ENCODE data around the gene IQSEC1. TPM values are rescaled to one million over a fixed set of nuclear protein-coding genes. Genes with fewer than 3 reads are reported as not detected.

IQSEC1 gene
- total and polyA plus RNA-seq, 2 donors: 9.4 to 21.9 TPM

- H3K9me3 ChIP-seq (ENCODE audit: control insufficient read depth in 2 of 2, insufficient read depth in 1 of 2, low read length in 1 of 2): no peaks in the 10 kb centered on the region
- no peak for DNase-seq (ENCODE audit: low read depth in 6 of 9, low spot score in 9 of 9)
- peaks cover 24 to 39% of the 10 kb centered on the region in 2 donors for H3K36me3 ChIP-seq (ENCODE audit: control insufficient read depth in 2 of 2, insufficient read depth in 2 of 2, low read length in 1 of 2)
- no peak overlapping the region for H3K27ac ChIP-seq (ENCODE audit: low read depth in 1 of 2, low read length in 1 of 2)
- no peaks in the 10 kb centered on the region for H3K27me3 ChIP-seq (ENCODE audit: control insufficient read depth in 2 of 2, insufficient read depth in 1 of 2, low read length in 1 of 2)
- 97% methylated on average over 22 of the region's 22 CpGs for WGBS
- H3K4me1 ChIP-seq (ENCODE audit: control insufficient read depth in 2 of 2, insufficient read depth in 2 of 2, low read length in 2 of 2): peaks cover 0 to 9% of the 10 kb centered on the region in 2 donors
- H3K4me3 ChIP-seq (ENCODE audit: low read length in 2 of 2): no peak overlapping the region
Measured at GRCh38 chr3:12943124-12944021, 129.9 kb downstream of the IQSEC1 start.

GRCh38 chr3:12941495-12942023 lies 131.7 kb downstream of the IQSEC1 start:
- H3K4me1 ChIP-seq (ENCODE audit: control insufficient read depth in 2 of 2, insufficient read depth in 2 of 2, low read length in 2 of 2): peaks cover 0 to 6% of the 10 kb centered on the region in 2 donors
- H3K27me3 ChIP-seq (ENCODE audit: control insufficient read depth in 2 of 2, insufficient read depth in 1 of 2, low read length in 1 of 2): no peaks in the 10 kb centered on the region
- no peaks in the 10 kb centered on the region for H3K9me3 ChIP-seq (ENCODE audit: control insufficient read depth in 2 of 2, insufficient read depth in 1 of 2, low read length in 1 of 2)
- DNase-seq (ENCODE audit: low read depth in 6 of 9, low spot score in 9 of 9): no peak
- H3K36me3 ChIP-seq (ENCODE audit: control insufficient read depth in 2 of 2, insufficient read depth in 2 of 2, low read length in 1 of 2): peaks cover 26 to 47% of the 10 kb centered on the region in 2 donors
- no peak overlapping the region for H3K4me3 ChIP-seq (ENCODE audit: low read length in 2 of 2)
- H3K27ac ChIP-seq (ENCODE audit: low read depth in 1 of 2, low read length in 1 of 2): no peak overlapping the region
- WGBS: 98% methylated on average over 26 of the region's 26 CpGs

GRCh38 chr3:12940854-12941253 lies 132.4 kb downstream of the IQSEC1 start:
- Histone ChIP-seq H3K27ac (ENCODE audit: low read depth in 1 of 2, low read length in 1 of 2) (no peak overlapping the region), H3K36me3 (ENCODE audit: control insufficient read depth in 2 of 2, insufficient read depth in 2 of 2, low read length in 1 of 2) (peaks cover 32 to 54% of the 10 kb centered on the region in 2 donors), H3K4me1 (ENCODE audit: control insufficient read depth in 2 of 2, insufficient read depth in 2 of 2, low read length in 2 of 2) (peaks cover 0 to 6% of the 10 kb centered on the region in 2 donors), H3K27me3 (ENCODE audit: control insufficient read depth in 2 of 2, insufficient read depth in 1 of 2, low read length in 1 of 2) (no peaks in the 10 kb centered on the region), H3K4me3 (ENCODE audit: low read length in 2 of 2) (no peak overlapping the region), H3K9me3 (ENCODE audit: control insufficient read depth in 2 of 2, insufficient read depth in 1 of 2, low read length in 1 of 2) (no peaks in the 10 kb centered on the region)
- DNase-seq (ENCODE audit: low read depth in 6 of 9, low spot score in 9 of 9): no peak
- 98% methylated on average over 6 of the region's 6 CpGs for WGBS

DNA sequence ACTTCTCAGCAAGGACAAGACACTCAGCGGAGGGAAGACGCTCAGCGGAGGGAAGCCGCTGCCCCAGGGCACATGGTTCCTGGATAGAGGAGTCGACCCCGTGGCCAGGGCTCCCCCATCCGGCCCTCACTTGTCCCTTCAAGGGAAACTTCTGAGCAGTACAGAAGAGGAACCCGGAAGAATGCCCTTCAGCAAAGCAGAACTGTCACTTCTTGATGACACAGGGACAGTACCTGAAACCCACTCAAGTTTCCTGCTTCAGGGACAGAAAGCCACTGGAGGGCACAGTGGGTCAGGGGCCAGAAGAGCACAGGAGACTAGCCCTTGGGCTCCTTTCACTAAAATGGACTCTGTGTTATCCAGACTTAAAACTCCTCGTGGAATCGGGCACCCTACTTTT lies 134.1 kb downstream of the IQSEC1 start:
- no peaks in the 10 kb centered on the region for H3K9me3 ChIP-seq (ENCODE audit: control insufficient read depth in 2 of 2, insufficient read depth in 1 of 2, low read length in 1 of 2)
- H3K27ac ChIP-seq (ENCODE audit: low read depth in 1 of 2, low read length in 1 of 2): peak overlapping the region in 1 of 2 donors; percentile 36
- peaks cover 0 to 6% of the 10 kb centered on the region in 2 donors for H3K4me1 ChIP-seq (ENCODE audit: control insufficient read depth in 2 of 2, insufficient read depth in 2 of 2, low read length in 2 of 2)
- WGBS: 96% methylated on average over 10 of the region's 10 CpGs
- peaks cover 43 to 72% of the 10 kb centered on the region in 2 donors for H3K36me3 ChIP-seq (ENCODE audit: control insufficient read depth in 2 of 2, insufficient read depth in 2 of 2, low read length in 1 of 2)
- H3K27me3 ChIP-seq (ENCODE audit: control insufficient read depth in 2 of 2, insufficient read depth in 1 of 2, low read length in 1 of 2): no peaks in the 10 kb centered on the region
- DNase-seq (ENCODE audit: low read depth in 6 of 9, low spot score in 9 of 9): no peak
- H3K4me3 ChIP-seq (ENCODE audit: low read length in 2 of 2): no peak overlapping the region

- H3K4me1 ChIP-seq (ENCODE audit: control insufficient read depth in 2 of 2, insufficient read depth in 2 of 2, low read length in 2 of 2): peaks cover 0 to 6% of the 10 kb centered on the region in 2 donors
- 94% methylated on average over 10 of the region's 10 CpGs for WGBS
- no peak for DNase-seq (ENCODE audit: low read depth in 6 of 9, low spot score in 9 of 9)
- peak overlapping the region in 1 of 2 donors; percentile 36 for H3K27ac ChIP-seq (ENCODE audit: low read depth in 1 of 2, low read length in 1 of 2)
- H3K9me3 ChIP-seq (ENCODE audit: control insufficient read depth in 2 of 2, insufficient read depth in 1 of 2, low read length in 1 of 2): no peaks in the 10 kb centered on the region
- peaks cover 50 to 80% of the 10 kb centered on the region in 2 donors for H3K36me3 ChIP-seq (ENCODE audit: control insufficient read depth in 2 of 2, insufficient read depth in 2 of 2, low read length in 1 of 2)
- H3K4me3 ChIP-seq (ENCODE audit: low read length in 2 of 2): no peak overlapping the region
- no peaks in the 10 kb centered on the region for H3K27me3 ChIP-seq (ENCODE audit: control insufficient read depth in 2 of 2, insufficient read depth in 1 of 2, low read length in 1 of 2)
Measured at GRCh38 chr3:12938258-12938711, 134.9 kb downstream of the IQSEC1 start.

GRCh38 chr3:12935861-12936830 lies 137.1 kb downstream of the IQSEC1 start:
- WGBS: 98% methylated on average over 67 of the region's 67 CpGs
- H3K4me3 ChIP-seq (ENCODE audit: low read length in 2 of 2): no peak overlapping the region
- DNase-seq (ENCODE audit: low read depth in 6 of 9, low spot score in 9 of 9): no peak
- no peaks in the 10 kb centered on the region for H3K9me3 ChIP-seq (ENCODE audit: control insufficient read depth in 2 of 2, insufficient read depth in 1 of 2, low read length in 1 of 2)
- H3K4me1 ChIP-seq (ENCODE audit: control insufficient read depth in 2 of 2, insufficient read depth in 2 of 2, low read length in 2 of 2): peaks cover 0 to 6% of the 10 kb centered on the region in 2 donors
- H3K36me3 ChIP-seq (ENCODE audit: control insufficient read depth in 2 of 2, insufficient read depth in 2 of 2, low read length in 1 of 2): peaks cover 49 to 77% of the 10 kb centered on the region in 2 donors
- H3K27me3 ChIP-seq (ENCODE audit: control insufficient read depth in 2 of 2, insufficient read depth in 1 of 2, low read length in 1 of 2): no peaks in the 10 kb centered on the region
- no peak overlapping the region for H3K27ac ChIP-seq (ENCODE audit: low read depth in 1 of 2, low read length in 1 of 2)

- Histone ChIP-seq H3K27me3 (ENCODE audit: control insufficient read depth in 2 of 2, insufficient read depth in 1 of 2, low read length in 1 of 2) (no peaks in the 10 kb centered on the region), H3K36me3 (ENCODE audit: control insufficient read depth in 2 of 2, insufficient read depth in 2 of 2, low read length in 1 of 2) (peaks cover 42 to 73% of the 10 kb centered on the region in 2 donors), H3K27ac (ENCODE audit: low read depth in 1 of 2, low read length in 1 of 2) (no peak overlapping the region), H3K4me3 (ENCODE audit: low read length in 2 of 2) (no peak overlapping the region), H3K4me1 (ENCODE audit: control insufficient read depth in 2 of 2, insufficient read depth in 2 of 2, low read length in 2 of 2) (peaks cover 0 to 6% of the 10 kb centered on the region in 2 donors), H3K9me3 (ENCODE audit: control insufficient read depth in 2 of 2, insufficient read depth in 1 of 2, low read length in 1 of 2) (no peaks in the 10 kb centered on the region)
- DNase-seq (ENCODE audit: low read depth in 6 of 9, low spot score in 9 of 9): no peak
- 97% methylated on average over 37 of the region's 37 CpGs for WGBS
Measured at GRCh38 chr3:12935023-12935860, 138.0 kb downstream of the IQSEC1 start.

DNA sequence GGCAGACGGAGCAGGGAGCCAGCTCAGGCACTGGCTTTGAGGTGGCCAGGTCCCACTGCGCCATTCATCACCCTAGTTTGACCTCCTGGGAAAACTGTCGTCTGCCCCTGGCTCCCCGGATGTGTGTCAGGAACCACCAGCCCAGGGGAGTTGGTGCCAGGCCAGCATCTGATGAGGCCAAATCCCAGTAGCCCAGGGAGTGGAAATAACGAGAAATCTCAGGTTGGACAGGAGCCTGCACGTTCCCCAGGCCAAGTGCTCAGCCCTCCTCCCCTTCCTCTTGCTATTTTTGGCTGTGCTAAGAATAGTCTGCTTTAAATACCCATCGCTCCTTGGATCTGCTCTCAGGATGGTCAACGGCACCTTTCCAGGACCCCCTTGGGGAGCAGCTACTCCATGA lies 138.8 kb downstream of the IQSEC1 start:
- no peak overlapping the region for H3K27ac ChIP-seq (ENCODE audit: low read depth in 1 of 2, low read length in 1 of 2)
- H3K4me1 ChIP-seq (ENCODE audit: control insufficient read depth in 2 of 2, insufficient read depth in 2 of 2, low read length in 2 of 2): peaks cover 0 to 6% of the 10 kb centered on the region in 2 donors
- H3K9me3 ChIP-seq (ENCODE audit: control insufficient read depth in 2 of 2, insufficient read depth in 1 of 2, low read length in 1 of 2): no peaks in the 10 kb centered on the region
- peaks cover 37 to 66% of the 10 kb centered on the region in 2 donors for H3K36me3 ChIP-seq (ENCODE audit: control insufficient read depth in 2 of 2, insufficient read depth in 2 of 2, low read length in 1 of 2)
- 91% methylated on average over 8 of the region's 8 CpGs for WGBS
- H3K4me3 ChIP-seq (ENCODE audit: low read length in 2 of 2): no peak overlapping the region
- DNase-seq (ENCODE audit: low read depth in 6 of 9, low spot score in 9 of 9): no peak
- no peaks in the 10 kb centered on the region for H3K27me3 ChIP-seq (ENCODE audit: control insufficient read depth in 2 of 2, insufficient read depth in 1 of 2, low read length in 1 of 2)

Measured in thymus (tissue), 11 donors.